Spleen (tissue), 7 donors: ENCODE measurements around the gene RNASE13.

Source experiments
- CTCF ChIP-seq, 11 experiments: fragments of 200-600 bp in 7 of 11; fragments of 450-650 bp in 4 of 11; sonication (generic) in 4 of 11; IDR thresholded peaks in 8 of 11; conservative IDR thresholded peaks in 3 of 11; 1 replicate in 7 of 11; 2 replicates in 4 of 11; pipeline versions ENCODE4 v1.4.0 to v1.8.0; 2016 to 2021; ENCODE audit warnings: antibody characterized with exemption in 11 of 11, inconsistent platforms in 4 of 11, mild to moderate bottlenecking in 1 of 11
- POLR2A ChIP-seq, 3 donors: fragments of 450-650 bp; IDR thresholded peaks; one replicate each; pipeline ENCODE4 v1.5.1; 2017; ENCODE audit warnings: antibody characterized with exemption in 3 of 3, mild to moderate bottlenecking in 1 of 3
- donor health status: DM: no; HTN: no; CAD: no; lungs with moderate emphysema.
- donor health status: DM: no; HTN: no; CAD: no.
- donor health status: DM: no; HTN: no; CAD: no.

GRCh38 chr14:21059842-21060613, 25.4 kb upstream of the RNASE13 start:
- TF ChIP-seq POLR2A (IDR thresholded peaks at IDR 0.05) (no peak), CTCF (IDR thresholded peaks at IDR 0.05 in 8 of 11, conservative IDR thresholded peaks at IDR 0.05 in 3 of 11) (no peak)
